H54 (cell line): ENCODE results near the gene CLPTM1L.
A peak's percentile ranks its signal among the peaks of the same experiment; 100 is the strongest.

Source experiments
- DNase-seq: peaks from one replicate; pipeline ENCODE4 v3.0.0; 2011; ENCODE audit warnings: low spot score, mixed read lengths; ENCODE audit not compliant: insufficient read length
- FAIRE-seq: peaks from 3 replicates; lab custom pipeline; 2011; peaks lifted over from hg19 to GRCh38; lab: Jason Lieb, UNC
- POLR2A ChIP-seq: IDR thresholded peaks from 2 replicates; pipeline ENCODE4 v1.6.1; 2011; ENCODE audit warnings: low read depth, mild to moderate bottlenecking, low read length

The CLPTM1L gene

GRCh38 chr5:1385395-1386273 lies 40.7 kb upstream of the CLPTM1L start:
- FAIRE-seq (no peak), DNase-seq (peak; percentile 97)
- TF ChIP-seq POLR2A = peak; percentile 31; the same call in 1 of the 2 replicates

GRCh38 chr5:1384521-1384920 lies 39.6 kb upstream of the CLPTM1L start:
- no peak for DNase-seq

GRCh38 chr5:1383886-1384401 lies 39.0 kb upstream of the CLPTM1L start:
- no peak for TF ChIP-seq POLR2A
- FAIRE-seq = no peak
- DNase-seq = no peak

More at GRCh38 chr5:1384521-1384920, 39.6 kb upstream of the CLPTM1L start:
- FAIRE-seq = no peak
- no peak for TF ChIP-seq POLR2A

- FAIRE-seq = no peak
- no peak for DNase-seq
- TF ChIP-seq POLR2A = no peak
These were observed 38.4 kb upstream of the CLPTM1L start for GRCh38 chr5:1383344-1383743.

- no peak for TF ChIP-seq POLR2A
- DNase-seq = no peak
- no peak for FAIRE-seq
These were observed 37.4 kb upstream of the CLPTM1L start for GRCh38 chr5:1382248-1382700.

- FAIRE-seq (no peak), DNase-seq (no peak)
- TF ChIP-seq POLR2A = no peak
These were observed 36.7 kb upstream of the CLPTM1L start for GRCh38 chr5:1381370-1382247.

GRCh38 chr5:1380910-1381309 lies 36.0 kb upstream of the CLPTM1L start:
- DNase-seq = no peak
- FAIRE-seq = no peak
- no peak for TF ChIP-seq POLR2A

GRCh38 chr5:1380011-1380817 lies 35.3 kb upstream of the CLPTM1L start:
- DNase-seq (no peak), FAIRE-seq (no peak)
- no peak for TF ChIP-seq POLR2A

GRCh38 chr5:1378866-1379659 lies 34.2 kb upstream of the CLPTM1L start:
- no peak for DNase-seq
- FAIRE-seq = no peak
- TF ChIP-seq POLR2A = no peak

GRCh38 chr5:1378096-1378495 lies 33.2 kb upstream of the CLPTM1L start:
- FAIRE-seq = no peak
- TF ChIP-seq POLR2A = no peak
- DNase-seq = no peak

GRCh38 chr5:1376981-1377380 lies 32.1 kb upstream of the CLPTM1L start:
- no peak for TF ChIP-seq POLR2A
- DNase-seq (no peak), FAIRE-seq (no peak)

GRCh38 chr5:1375871-1376810 lies 31.2 kb upstream of the CLPTM1L start:
- FAIRE-seq (no peak), DNase-seq (no peak)
- TF ChIP-seq POLR2A = no peak
